Osteoblast (primary cell): ENCODE data around the gene CD300LG. TPM values are rescaled to one million over a fixed set of nuclear protein-coding genes. Genes with fewer than 3 reads are reported as not detected.

Source experiments
- DNase-seq: peaks from one replicate; pipeline ENCODE4 v3.0.0; 2011; ENCODE audit warnings: low spot score, mixed read lengths; ENCODE audit not compliant: insufficient read length; ENCODE audit errors: missing footprints
- H2AFZ ChIP-seq: 2 replicates; pipeline ENCODE4 v1.6.0; 2011; ENCODE audit warnings: mild to moderate bottlenecking, low read length
- H3K27ac ChIP-seq: 2 replicates; pipeline ENCODE4 v1.5.1; 2011; ENCODE audit warnings: mild to moderate bottlenecking, low read depth, low read length, moderate library complexity
- H3K27me3 ChIP-seq: 2 replicates; pipeline ENCODE4 v1.6.0; 2012; ENCODE audit warnings: mild to moderate bottlenecking, control low read depth, inconsistent platforms, low read length, moderate library complexity; ENCODE audit not compliant: insufficient read depth
- H3K36me3 ChIP-seq: 2 replicates; pipeline ENCODE4 v1.5.1; 2011; ENCODE audit warnings: mild to moderate bottlenecking, low read length, control low read depth, moderate library complexity; ENCODE audit not compliant: insufficient read depth
- H3K4me1 ChIP-seq: 2 replicates; pipeline ENCODE4 v1.5.1; 2011; ENCODE audit warnings: mild to moderate bottlenecking, low read length, control low read depth, moderate library complexity; ENCODE audit not compliant: insufficient read depth
- H3K4me2 ChIP-seq: 2 replicates; pipeline ENCODE4 v1.6.0; 2011; ENCODE audit warnings: mild to moderate bottlenecking, low read length; ENCODE audit not compliant: insufficient read depth
- H3K4me3 ChIP-seq: fragments of 200-600 bp; sonication (generic); 3 replicates; pipeline ENCODE4 v1.5.1; 2012; ENCODE audit warnings: mild to moderate bottlenecking, low read length, inconsistent platforms; ENCODE audit not compliant: insufficient read depth
- H3K79me2 ChIP-seq: 2 replicates; pipeline ENCODE4 v1.6.0; 2012; ENCODE audit warnings: mild to moderate bottlenecking, low read length, control low read depth, inconsistent platforms; ENCODE audit not compliant: insufficient read depth
- H3K9me3 ChIP-seq: 2 replicates; pipeline ENCODE4 v1.5.1; 2011; ENCODE audit warnings: low read depth, low read length, control low read depth
- H4K20me1 ChIP-seq: 2 replicates; pipeline ENCODE4 v1.6.0; 2012; ENCODE audit warnings: mild to moderate bottlenecking, low read length, control low read depth; ENCODE audit not compliant: insufficient read depth
- CTCF ChIP-seq: IDR thresholded peaks from 2 replicates; pipeline ENCODE4 v1.5.1; 2011; ENCODE audit warnings: mild to moderate bottlenecking, low read depth, low read length, moderate library complexity; ENCODE audit errors: extremely low read depth
- total RNA-seq: library from RNA; depleted of rRNA; stranded (reverse); fragments of >200 nt; gene quantifications from 2 replicates; pipeline ENCODE4 v1.2.3, GENCODE V29; 2012

CD300LG gene
- total RNA-seq, 1 donor: not detected

- Histone ChIP-seq H3K9me3 (no peaks in the 10 kb centered on the region), H3K4me1 (peaks cover 9% of the 10 kb centered on the region), H4K20me1 (no peaks in the 10 kb centered on the region), H3K36me3 (no peaks in the 10 kb centered on the region), H3K27ac (no peak overlapping the region), H3K79me2 (no peaks in the 10 kb centered on the region), H3K27me3 (peaks cover 3% of the 10 kb centered on the region), H2AFZ (no peak overlapping the region), H3K4me2 (no peak overlapping the region), H3K4me3 (no peak overlapping the region)
- no peak for TF ChIP-seq CTCF
- no peak for DNase-seq
These were observed 50.9 kb downstream of the CD300LG start for GRCh38 chr17:43897831-43898230.

- Histone ChIP-seq H3K27me3 (peaks cover 3% of the 10 kb centered on the region), H3K9me3 (no peaks in the 10 kb centered on the region), H3K36me3 (no peaks in the 10 kb centered on the region), H4K20me1 (no peaks in the 10 kb centered on the region), H3K27ac (no peak overlapping the region), H3K4me3 (no peak overlapping the region), H3K79me2 (no peaks in the 10 kb centered on the region), H2AFZ (no peak overlapping the region), H3K4me2 (no peak overlapping the region), H3K4me1 (peaks cover 9% of the 10 kb centered on the region)
- DNase-seq: no peak
- no peak for TF ChIP-seq CTCF
These were observed 51.5 kb downstream of the CD300LG start for GRCh38 chr17:43898446-43898845.

GRCh38 chr17:43900183-43900857 is 53.3 kb downstream of the CD300LG start:
- H3K36me3 ChIP-seq: no peaks in the 10 kb centered on the region
- H4K20me1 ChIP-seq: no peaks in the 10 kb centered on the region
- DNase-seq: peak; percentile 100

More at GRCh38 chr17:43900183-43900857, 53.3 kb downstream of the CD300LG start:
- no peaks in the 10 kb centered on the region for H3K79me2 ChIP-seq
- peaks cover 5% of the 10 kb centered on the region for H3K27me3 ChIP-seq
- H3K4me3 ChIP-seq: peak overlapping the region; percentile 70
- H2AFZ ChIP-seq: peak overlapping the region; percentile 70
- no peak overlapping the region for H3K27ac ChIP-seq
- H3K4me2 ChIP-seq: peak overlapping the region; percentile 88
- peaks cover 9% of the 10 kb centered on the region for H3K4me1 ChIP-seq
- no peak for TF ChIP-seq CTCF
- H3K9me3 ChIP-seq: no peaks in the 10 kb centered on the region
